ENCODE data around the gene SLC49A3. TPM values are rescaled to one million over a fixed set of nuclear protein-coding genes. Genes with fewer than 3 reads are reported as not detected.
"Not testable (repeated sequence)": the region's sequence is repeated elsewhere in the genome, so short reads cannot be mapped to it uniquely, and the experiment has no call there.

The SLC49A3 gene
- total RNA-seq, 1 donor from 2014 or later: 3.3 TPM

DNA sequence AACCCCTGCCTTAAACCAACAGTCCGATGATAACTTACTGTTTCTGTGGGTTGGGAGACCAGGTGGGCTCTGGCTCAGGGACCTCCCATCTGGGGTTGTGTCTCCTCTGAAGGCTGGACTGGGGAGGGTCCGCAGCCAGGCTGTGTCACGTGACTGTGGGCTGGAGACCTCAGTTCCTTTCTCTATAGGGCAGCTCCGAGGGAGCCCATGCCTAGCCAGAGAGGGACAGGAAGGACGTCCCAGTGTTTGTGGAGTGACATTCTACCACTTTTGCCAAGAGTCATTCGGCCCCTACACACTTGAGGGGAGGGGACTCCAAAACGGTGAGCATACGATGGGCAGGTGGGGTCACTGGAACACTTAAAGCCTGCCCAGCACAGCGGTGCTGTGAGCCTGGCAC lies 21.2 kb upstream of the SLC49A3 start:
- Mint-ChIP-seq H3K9me3 (no peaks in the 10 kb centered on the region), H3K4me3 (peak overlapping the region; percentile 72), H3K27ac (peak overlapping the region; percentile 68), H3K36me3 (peaks cover 22% of the 10 kb centered on the region), H3K27me3 (no peaks in the 10 kb centered on the region), H3K4me1 (ENCODE audit: unreplicated experiment) (peaks cover 19% of the 10 kb centered on the region)
- no peak for DNase-seq (ENCODE audit: extremely low spot score, unreplicated experiment)
- TF ChIP-seq, protein P1, sequence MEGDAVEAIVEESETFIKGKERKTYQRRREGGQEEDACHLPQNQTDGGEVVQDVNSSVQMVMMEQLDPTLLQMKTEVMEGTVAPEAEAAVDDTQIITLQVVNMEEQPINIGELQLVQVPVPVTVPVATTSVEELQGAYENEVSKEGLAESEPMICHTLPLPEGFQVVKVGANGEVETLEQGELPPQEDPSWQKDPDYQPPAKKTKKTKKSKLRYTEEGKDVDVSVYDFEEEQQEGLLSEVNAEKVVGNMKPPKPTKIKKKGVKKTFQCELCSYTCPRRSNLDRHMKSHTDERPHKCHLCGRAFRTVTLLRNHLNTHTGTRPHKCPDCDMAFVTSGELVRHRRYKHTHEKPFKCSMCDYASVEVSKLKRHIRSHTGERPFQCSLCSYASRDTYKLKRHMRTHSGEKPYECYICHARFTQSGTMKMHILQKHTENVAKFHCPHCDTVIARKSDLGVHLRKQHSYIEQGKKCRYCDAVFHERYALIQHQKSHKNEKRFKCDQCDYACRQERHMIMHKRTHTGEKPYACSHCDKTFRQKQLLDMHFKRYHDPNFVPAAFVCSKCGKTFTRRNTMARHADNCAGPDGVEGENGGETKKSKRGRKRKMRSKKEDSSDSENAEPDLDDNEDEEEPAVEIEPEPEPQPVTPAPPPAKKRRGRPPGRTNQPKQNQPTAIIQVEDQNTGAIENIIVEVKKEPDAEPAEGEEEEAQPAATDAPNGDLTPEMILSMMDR (conservative IDR thresholded peaks at IDR 0.05): no peak

DNA sequence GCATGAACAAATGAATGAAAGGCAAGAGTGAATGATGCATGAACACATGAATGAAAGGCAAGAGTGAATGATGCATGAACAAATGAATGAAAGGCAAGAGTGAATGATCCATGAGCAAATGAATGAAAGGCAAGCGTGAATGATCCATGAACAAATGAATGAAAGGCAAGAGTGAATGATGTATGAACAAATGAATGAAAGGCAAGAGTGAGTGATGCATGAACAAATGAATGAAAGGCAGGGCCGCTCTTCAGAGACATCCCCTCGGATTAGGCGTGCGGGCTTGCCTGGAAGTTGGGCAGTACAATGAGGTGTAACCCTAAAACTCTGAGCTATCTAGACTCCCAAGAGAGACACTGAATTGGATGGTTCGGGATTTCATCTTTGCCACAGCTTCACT lies 20.4 kb upstream of the SLC49A3 start:
- peaks cover 22% of the 10 kb centered on the region for H3K36me3 Mint-ChIP-seq
- H3K9me3 Mint-ChIP-seq: no peaks in the 10 kb centered on the region
- peak overlapping the region; percentile 72 for H3K4me3 Mint-ChIP-seq
- peaks cover 19% of the 10 kb centered on the region for H3K4me1 Mint-ChIP-seq (ENCODE audit: unreplicated experiment)
- TF ChIP-seq, protein P1 (conservative IDR thresholded peaks at IDR 0.05): no peak
- H3K27ac Mint-ChIP-seq: peak overlapping the region; percentile 68
- DNase-seq (ENCODE audit: extremely low spot score, unreplicated experiment): no peak
- H3K27me3 Mint-ChIP-seq: no peaks in the 10 kb centered on the region

DNA sequence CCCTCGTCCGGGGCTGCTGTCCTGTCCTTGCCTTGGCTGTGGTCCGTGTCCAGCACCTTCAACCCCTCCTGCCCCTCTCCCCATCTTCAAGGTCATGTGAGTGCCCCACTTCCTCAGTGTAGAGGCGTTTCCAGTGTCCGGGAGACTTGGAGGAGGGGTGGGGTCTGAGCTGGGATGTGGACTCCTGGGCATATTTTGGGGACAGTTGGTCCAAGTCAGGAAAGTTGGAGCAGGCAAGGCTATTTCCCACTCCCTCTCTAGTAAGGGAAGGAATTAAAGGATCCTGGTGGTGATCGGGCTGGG lies 19.6 kb upstream of the SLC49A3 start:
- H3K9me3 Mint-ChIP-seq: no peaks in the 10 kb centered on the region
- peaks cover 22% of the 10 kb centered on the region for H3K36me3 Mint-ChIP-seq
- peak overlapping the region; percentile 75 for H3K4me3 Mint-ChIP-seq
- TF ChIP-seq, protein P1 (conservative IDR thresholded peaks at IDR 0.05): no peak
- peaks cover 19% of the 10 kb centered on the region for H3K4me1 Mint-ChIP-seq (ENCODE audit: unreplicated experiment)
- no peaks in the 10 kb centered on the region for H3K27me3 Mint-ChIP-seq
- H3K27ac Mint-ChIP-seq: peak overlapping the region; percentile 41
- DNase-seq (ENCODE audit: extremely low spot score, unreplicated experiment): no peak

DNA sequence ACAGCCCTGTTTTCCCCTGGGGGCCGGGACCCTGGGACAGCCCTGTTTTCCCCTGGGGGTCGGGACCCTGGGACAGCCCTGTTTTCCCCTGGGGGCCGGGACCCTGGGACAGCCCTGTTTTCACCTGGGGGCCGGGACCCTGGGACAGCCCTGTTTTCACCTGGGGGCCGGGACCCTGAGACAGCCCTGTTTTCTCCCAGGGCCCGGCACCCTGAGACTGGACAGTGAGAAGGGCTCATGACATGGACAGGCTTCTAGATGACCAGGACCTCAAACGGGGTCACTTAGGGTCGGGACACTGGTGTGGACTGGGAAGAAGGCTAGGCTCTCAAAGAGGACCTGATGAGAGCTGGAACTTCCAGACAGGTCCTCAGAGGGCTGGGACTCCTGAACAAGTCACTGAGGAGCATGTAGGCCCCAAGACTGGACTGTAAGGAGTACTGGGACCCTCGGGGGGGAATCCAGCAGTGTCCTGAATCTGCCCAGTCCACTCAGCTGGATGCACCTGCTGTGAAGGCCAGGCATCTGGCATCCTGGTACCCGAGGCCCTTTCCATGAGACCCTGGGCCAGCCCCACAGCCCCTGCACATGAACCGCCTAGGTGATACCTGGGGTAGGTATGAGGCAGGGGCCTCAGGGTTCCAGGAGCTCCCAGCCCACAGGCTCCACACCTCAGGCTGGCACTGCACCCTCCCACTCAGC lies 19.1 kb upstream of the SLC49A3 start:
- H3K4me3 Mint-ChIP-seq: no peak overlapping the region
- peaks cover 22% of the 10 kb centered on the region for H3K36me3 Mint-ChIP-seq
- no peak overlapping the region for H3K27ac Mint-ChIP-seq
- no peaks in the 10 kb centered on the region for H3K9me3 Mint-ChIP-seq
- TF ChIP-seq, protein P1 (conservative IDR thresholded peaks at IDR 0.05): no peak
- no peak for DNase-seq (ENCODE audit: extremely low spot score, unreplicated experiment)
- peaks cover 19% of the 10 kb centered on the region for H3K4me1 Mint-ChIP-seq (ENCODE audit: unreplicated experiment)
- no peaks in the 10 kb centered on the region for H3K27me3 Mint-ChIP-seq

DNA sequence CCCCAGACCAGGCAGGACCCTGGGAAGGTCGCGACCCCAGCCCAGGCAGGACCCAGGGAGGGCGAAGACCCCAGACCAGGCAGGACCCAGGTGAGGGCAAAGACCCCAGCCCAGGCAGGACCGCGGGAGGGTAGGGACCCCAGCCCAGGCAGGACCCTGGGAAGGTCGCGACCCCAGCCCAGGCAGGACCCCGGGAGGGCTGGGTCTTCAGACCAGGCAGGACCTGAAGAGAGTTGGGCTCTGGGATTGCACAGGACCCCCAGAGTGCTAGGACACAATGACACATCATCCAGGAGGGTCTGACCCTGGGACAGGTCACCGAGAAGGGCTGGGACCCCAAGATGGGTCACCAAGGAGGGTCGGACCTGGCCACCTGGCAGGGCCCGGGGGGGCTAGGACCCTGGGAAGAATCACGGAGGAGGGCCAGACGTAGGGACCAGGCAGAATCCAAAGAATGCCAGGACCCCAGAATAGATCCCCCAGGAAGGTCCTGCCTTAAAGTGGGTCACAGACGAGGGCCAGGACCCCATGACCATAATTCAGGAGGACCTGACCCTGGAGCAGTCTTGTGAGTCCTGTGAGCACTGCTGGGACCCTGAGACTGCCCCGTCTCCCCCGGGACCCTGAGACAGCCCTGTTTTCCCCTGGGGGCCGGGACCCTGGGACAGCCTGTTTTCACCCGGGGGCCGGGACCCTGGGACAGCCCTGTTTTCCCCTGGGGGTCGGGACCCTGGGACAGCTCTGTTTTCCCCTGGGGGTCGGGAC lies 18.1 kb upstream of the SLC49A3 start:
- peaks cover 22% of the 10 kb centered on the region for H3K36me3 Mint-ChIP-seq
- H3K4me3 Mint-ChIP-seq: peak overlapping the region; percentile 67
- H3K27me3 Mint-ChIP-seq: peaks cover 4% of the 10 kb centered on the region
- H3K9me3 Mint-ChIP-seq: no peaks in the 10 kb centered on the region
- peaks cover 19% of the 10 kb centered on the region for H3K4me1 Mint-ChIP-seq (ENCODE audit: unreplicated experiment)
- TF ChIP-seq, protein P1 (conservative IDR thresholded peaks at IDR 0.05): no peak
- DNase-seq (ENCODE audit: extremely low spot score, unreplicated experiment): no peak
- H3K27ac Mint-ChIP-seq: no peak overlapping the region

DNA sequence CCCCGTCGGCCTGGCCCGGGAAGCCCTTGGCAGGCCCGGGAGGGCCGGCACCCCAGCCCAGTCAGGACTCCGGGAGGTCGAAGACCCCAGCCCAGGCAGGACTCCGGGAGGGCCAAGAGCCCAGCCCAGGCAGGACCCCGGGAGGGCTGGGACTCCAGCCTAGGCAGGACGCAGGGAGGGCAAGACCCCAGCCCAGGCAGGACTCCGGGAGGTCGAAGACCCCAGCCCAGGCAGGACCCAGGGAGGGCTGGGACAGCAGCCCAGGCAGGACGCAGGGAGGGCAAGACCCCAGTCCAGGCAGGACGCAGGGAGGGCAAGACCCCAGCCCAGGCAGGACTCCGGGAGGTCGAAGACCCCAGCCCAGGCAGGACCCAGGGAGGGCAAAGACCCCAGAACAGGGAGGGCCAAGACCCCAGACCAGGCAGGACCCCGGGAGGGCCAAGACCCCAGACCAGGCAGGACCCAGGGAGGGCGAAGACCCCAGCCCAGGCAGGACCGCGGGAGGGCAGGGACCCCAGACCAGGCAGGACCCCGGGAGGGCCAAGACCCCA lies 17.2 kb upstream of the SLC49A3 start:
- not testable (repeated sequence) for H3K27ac Mint-ChIP-seq; H3K27me3 Mint-ChIP-seq; H3K9me3 Mint-ChIP-seq; DNase-seq (ENCODE audit: extremely low spot score, unreplicated experiment)
- H3K4me3 Mint-ChIP-seq: peak overlapping the region; percentile 25
- H3K4me1 Mint-ChIP-seq (ENCODE audit: unreplicated experiment): peaks cover 19% of the 10 kb centered on the region
- H3K36me3 Mint-ChIP-seq: peaks cover 22% of the 10 kb centered on the region
